MCF 10A (cell line): Measurements from ENCODE around the gene ARPC1B. TPM values are rescaled to one million over a fixed set of nuclear protein-coding genes. Genes with fewer than 3 reads are reported as not detected.

Experiments
- BruUV-seq: library from RNA; stranded (reverse); fragments of 400-500 nt; replicated peaks from 2 replicates; lab custom pipeline; 2021; lab: Mats Ljungman, UMichigan
- CTCF ChIA-PET: fragments of 300-600 bp; sonication (Branson Sonifier 250); formaldehyde crosslinking; extraction: SDS; loops from one replicate; lab custom pipeline; 2021; ENCODE audit warnings: antibody characterized with exemption, inconsistent platforms; lab: Yijun Ruan, JAX
- POLR2A ChIA-PET: fragments of 300-600, 350-650 bp; sonication (Branson Sonifier 250); formaldehyde crosslinking; extraction: SDS; loops from one replicate; lab custom pipeline; 2020; ENCODE audit warnings: antibody characterized with exemption, inconsistent platforms; lab: Yijun Ruan, JAX
- DNase-seq: peaks from one replicate; pipeline ENCODE4 v3.0.0-alpha.2; 2018; ENCODE audit not compliant: unreplicated experiment
- H3K27ac Mint-ChIP-seq: one replicate; pipeline ENCODE4 v1.8.0; 2022; ENCODE audit warnings: mild to moderate bottlenecking, low read depth, mixed read lengths; ENCODE audit not compliant: unreplicated experiment
- H3K27me3 Mint-ChIP-seq: one replicate; pipeline ENCODE4 v1.8.0; 2022; ENCODE audit warnings: mixed read lengths; ENCODE audit not compliant: insufficient read depth, unreplicated experiment
- H3K36me3 Mint-ChIP-seq: one replicate; pipeline ENCODE4 v1.8.0; 2022; ENCODE audit warnings: mild to moderate bottlenecking, moderate library complexity, mixed read lengths; ENCODE audit not compliant: insufficient read depth, unreplicated experiment
- H3K4me1 Mint-ChIP-seq: one replicate; pipeline ENCODE4 v1.8.0; 2022; ENCODE audit warnings: mixed read lengths; ENCODE audit not compliant: insufficient read depth, unreplicated experiment
- H3K4me3 Mint-ChIP-seq: one replicate; pipeline ENCODE4 v1.8.0; 2022; ENCODE audit warnings: mild to moderate bottlenecking, moderate library complexity, mixed read lengths; ENCODE audit not compliant: unreplicated experiment
- H3K9me3 Mint-ChIP-seq: one replicate; pipeline ENCODE4 v1.8.0; 2022; ENCODE audit warnings: mixed read lengths; ENCODE audit not compliant: unreplicated experiment
- CTCF ChIP-seq: fragments of 200-600 bp; IDR thresholded peaks from one replicate; pipeline ENCODE4 v1.8.0; 2022; ENCODE audit warnings: antibody characterized with exemption, mild to moderate bottlenecking; ENCODE audit not compliant: unreplicated experiment
- intact Hi-C: fragments of 100-400 bp; cut with micrococcal nuclease; formaldehyde crosslinking; loops from 2 replicates; pipeline ENCODE4 v1.14.1; 2022
- total RNA-seq: library from RNA; stranded (reverse); gene quantifications from 2 replicates; pipeline ENCODE4 v1.2.3, GENCODE V29; 2022

ARPC1B gene
- total RNA-seq, 1 experiment from 2014 or later: 174 TPM

- CTCF ChIA-PET: no interaction called here
- intact Hi-C loops: no loop called here
- Mint-ChIP-seq H3K36me3 (peaks cover 95% of the 10 kb centered on the region), H3K27me3 (no peaks in the 10 kb centered on the region), H3K4me1 (no peaks in the 10 kb centered on the region), H3K9me3 (no peaks in the 10 kb centered on the region), H3K4me3 (no peak overlapping the region), H3K27ac (no peak overlapping the region)
- TF ChIP-seq CTCF: no peak
- POLR2A ChIA-PET: interaction anchor here (0.6 to 3.1 kb wide), 3 partner anchors 14 to 21 kb away, joined by 3 to 12 read pairs (median 4); partner anchors contain the start of genes BUD31 and PDAP1
- BruUV-seq: no TSS peak
- DNase-seq: no peak
These were observed 18.3 kb downstream of the ARPC1B start for GRCh38 chr7:99392659-99393354.

GRCh38 chr7:99393355-99394187, 19.0 kb downstream of the ARPC1B start:
- no peak for DNase-seq
- intact Hi-C loops: no loop called here
- Mint-ChIP-seq H3K27me3 (no peaks in the 10 kb centered on the region), H3K36me3 (peaks cover 95% of the 10 kb centered on the region), H3K27ac (no peak overlapping the region), H3K4me3 (no peak overlapping the region), H3K9me3 (no peaks in the 10 kb centered on the region), H3K4me1 (no peaks in the 10 kb centered on the region)
- ChIA-PET CTCF (no interaction called here), POLR2A (interaction anchor here (1.2 to 3.1 kb wide), 2 partner anchors 14 to 15 kb away, joined by 3 to 12 read pairs; partner anchors contain the start of genes BUD31 and PDAP1)
- BruUV-seq: no TSS peak
- no peak for TF ChIP-seq CTCF

- H3K4me3 Mint-ChIP-seq: no peak overlapping the region
- CTCF ChIA-PET: no interaction called here
- DNase-seq: no peak
- H3K36me3 Mint-ChIP-seq: peaks cover 95% of the 10 kb centered on the region
- no peaks in the 10 kb centered on the region for H3K27me3 Mint-ChIP-seq
- intact Hi-C loops: no loop called here
- TF ChIP-seq CTCF: no peak
- no TSS peak for BruUV-seq
- H3K9me3 Mint-ChIP-seq: no peaks in the 10 kb centered on the region
- no peaks in the 10 kb centered on the region for H3K4me1 Mint-ChIP-seq
- POLR2A ChIA-PET: interaction anchor here (1.2 to 3.1 kb wide), 2 partner anchors 14 to 15 kb away, joined by 3 to 12 read pairs; partner anchors contain the start of genes BUD31 and PDAP1
- H3K27ac Mint-ChIP-seq: no peak overlapping the region
These were observed 19.6 kb downstream of the ARPC1B start for GRCh38 chr7:99394188-99394502.

GRCh38 chr7:99395616-99396327, 21.2 kb downstream of the ARPC1B start:
- no peak overlapping the region for H3K4me3 Mint-ChIP-seq
- POLR2A ChIA-PET: interaction anchor here (1.2 kb wide), 1 partner anchor 18 kb away, joined by 3 read pairs; no protein-coding TSS in a partner anchor
- DNase-seq: no peak
- peaks cover 96% of the 10 kb centered on the region for H3K36me3 Mint-ChIP-seq
- CTCF ChIA-PET: no interaction called here
- TF ChIP-seq CTCF: no peak
- intact Hi-C loops: no loop called here
- BruUV-seq: TSS peak; percentile 98
- H3K27ac Mint-ChIP-seq: no peak overlapping the region
- H3K9me3 Mint-ChIP-seq: no peaks in the 10 kb centered on the region
- no peaks in the 10 kb centered on the region for H3K27me3 Mint-ChIP-seq
- H3K4me1 Mint-ChIP-seq: no peaks in the 10 kb centered on the region
